ENCODE results near the gene CLNK. TPM values are rescaled to one million over a fixed set of nuclear protein-coding genes. Genes with fewer than 3 reads are reported as not detected.

The CLNK gene
- total RNA-seq, 1 donor from 2014 or later = 0.14 TPM

- no peak for DNase-seq (ENCODE audit: low spot score)
These were observed 17.3 kb upstream of the CLNK start for GRCh38 chr4:10701702-10702460.

GRCh38 chr4:10701161-10701560 lies 16.6 kb upstream of the CLNK start:
- no peak for DNase-seq (ENCODE audit: low spot score)

DNA sequence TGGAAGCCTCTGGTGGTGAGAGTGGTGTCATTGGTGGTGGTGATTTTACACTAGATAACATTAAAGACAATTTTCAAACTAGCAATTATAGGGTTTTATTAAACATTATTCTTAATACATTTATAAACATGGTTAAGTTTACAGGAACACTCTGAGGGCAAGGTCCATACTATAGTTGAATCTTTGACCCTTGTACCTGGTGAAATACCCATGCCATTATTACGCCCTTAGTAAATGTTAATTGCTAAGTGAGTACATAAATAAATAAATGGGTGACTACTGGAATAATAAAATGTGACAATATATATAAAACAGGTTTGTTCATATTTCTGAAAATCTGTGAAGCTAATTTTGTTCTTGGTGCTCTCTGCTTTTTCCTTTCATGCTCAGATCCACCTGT lies 13.6 kb upstream of the CLNK start:
- no peak for DNase-seq (ENCODE audit: low spot score)

- DNase-seq (ENCODE audit: low spot score) = no peak
These were observed 12.5 kb upstream of the CLNK start for GRCh38 chr4:10697086-10697485.

DNA sequence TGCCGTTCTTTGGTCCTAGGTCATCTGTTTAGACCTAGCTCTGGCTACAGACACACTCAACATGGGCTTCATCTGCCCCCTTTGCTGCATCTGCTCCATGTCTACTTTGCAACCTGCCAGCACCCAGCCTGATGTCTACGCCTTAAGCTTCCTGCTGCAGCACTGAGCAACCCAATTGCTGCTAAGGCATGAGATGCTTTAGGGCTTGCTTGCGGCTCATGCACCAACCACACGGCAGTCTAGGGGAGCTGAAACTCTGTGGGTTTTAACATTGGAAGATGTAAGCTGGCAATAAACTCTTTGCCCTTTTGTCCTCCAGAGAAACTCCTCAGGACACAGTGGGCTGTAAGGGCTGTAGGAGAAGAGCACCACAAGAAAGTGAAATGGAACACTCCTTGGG lies 11.7 kb upstream of the CLNK start:
- DNase-seq (ENCODE audit: low spot score) = no peak

- no peak for DNase-seq (ENCODE audit: low spot score)
These were observed 10.3 kb upstream of the CLNK start for GRCh38 chr4:10694828-10695209.

DNA sequence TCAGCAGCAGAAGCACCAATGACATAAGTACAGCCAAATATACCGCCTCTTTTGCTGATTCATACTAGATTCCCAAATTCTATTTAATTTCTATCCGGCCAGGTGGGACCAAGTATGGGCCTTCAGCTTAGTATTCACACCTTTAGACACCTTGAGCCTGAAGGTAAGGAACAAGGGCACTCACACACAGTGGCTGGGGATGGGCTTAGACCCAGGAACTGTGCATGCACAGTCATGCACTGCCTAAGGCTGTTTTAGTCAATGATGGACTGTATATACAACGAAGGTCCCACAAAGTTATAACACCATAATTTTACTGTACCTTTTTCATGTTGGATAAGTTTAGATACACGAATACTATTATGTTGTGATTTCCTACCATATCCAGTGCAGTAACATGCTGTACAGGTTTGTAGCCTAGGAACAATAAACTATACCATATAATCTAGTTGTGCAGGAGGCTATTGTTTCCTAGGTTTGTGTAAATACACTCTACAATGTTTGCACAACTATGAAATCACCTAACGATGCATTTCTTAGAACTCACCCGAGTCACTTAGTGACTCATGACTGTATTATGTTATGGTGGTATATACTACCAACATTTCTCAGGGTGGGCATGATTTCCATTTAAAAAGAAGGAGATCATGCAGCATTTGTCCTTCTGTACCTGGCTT lies 9.7 kb upstream of the CLNK start:
- DNase-seq (ENCODE audit: low spot score) = no peak

DNA sequence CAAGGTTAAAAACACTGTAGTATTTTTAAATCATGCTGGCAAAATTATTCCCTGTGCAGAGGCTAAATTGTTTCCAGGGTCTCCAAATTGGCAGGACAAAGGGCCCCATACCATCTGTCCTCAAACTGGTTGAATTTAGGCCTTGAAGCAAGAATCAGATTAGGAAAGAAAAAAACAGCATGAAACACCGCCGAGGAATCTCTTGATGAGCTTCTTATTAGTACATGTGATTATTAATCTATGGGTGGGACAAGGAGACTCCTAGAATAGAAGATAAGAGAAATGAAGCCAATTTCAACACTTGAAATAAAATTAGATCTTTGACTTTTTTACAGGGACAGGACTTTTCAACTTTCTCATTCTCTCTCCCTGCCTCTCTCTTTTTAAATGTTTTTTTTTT lies 7.1 kb upstream of the CLNK start:
- DNase-seq (ENCODE audit: low spot score) = no peak

- no peak for DNase-seq (ENCODE audit: low spot score)
These were observed 5.8 kb upstream of the CLNK start for GRCh38 chr4:10690185-10690907.

GRCh38 chr4:10688846-10689245 lies 4.3 kb upstream of the CLNK start:
- DNase-seq (ENCODE audit: low spot score) = no peak

DNA sequence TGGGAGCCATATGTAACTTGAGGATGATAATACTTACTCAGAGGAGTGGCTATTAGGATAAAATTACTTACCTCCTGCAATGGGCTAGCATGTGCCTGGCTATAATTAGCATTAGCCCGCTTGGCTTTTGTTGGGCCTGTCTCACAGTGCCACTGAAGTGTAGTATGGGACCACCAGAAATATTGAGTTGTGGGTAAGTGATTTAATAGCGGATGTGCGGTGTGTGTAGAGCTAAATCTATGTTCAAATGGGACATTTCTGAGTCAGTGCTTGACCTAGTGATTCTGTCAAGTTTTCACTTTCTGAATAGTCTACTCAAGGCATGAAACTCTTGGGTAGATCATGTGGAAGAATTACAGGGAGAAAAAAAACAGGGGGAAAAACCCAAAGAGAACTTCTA lies 3.5 kb upstream of the CLNK start:
- no peak for DNase-seq (ENCODE audit: low spot score)

- no peak for DNase-seq (ENCODE audit: low spot score)
These were observed 3.0 kb upstream of the CLNK start for GRCh38 chr4:10687526-10687925.

GRCh38 chr4:10682397-10682796 lies 2.2 kb downstream of the CLNK start:
- DNase-seq (ENCODE audit: low spot score) = no peak

GRCh38 chr4:10677796-10678497 lies 6.6 kb downstream of the CLNK start:
- no peak for DNase-seq (ENCODE audit: low spot score)

DNA sequence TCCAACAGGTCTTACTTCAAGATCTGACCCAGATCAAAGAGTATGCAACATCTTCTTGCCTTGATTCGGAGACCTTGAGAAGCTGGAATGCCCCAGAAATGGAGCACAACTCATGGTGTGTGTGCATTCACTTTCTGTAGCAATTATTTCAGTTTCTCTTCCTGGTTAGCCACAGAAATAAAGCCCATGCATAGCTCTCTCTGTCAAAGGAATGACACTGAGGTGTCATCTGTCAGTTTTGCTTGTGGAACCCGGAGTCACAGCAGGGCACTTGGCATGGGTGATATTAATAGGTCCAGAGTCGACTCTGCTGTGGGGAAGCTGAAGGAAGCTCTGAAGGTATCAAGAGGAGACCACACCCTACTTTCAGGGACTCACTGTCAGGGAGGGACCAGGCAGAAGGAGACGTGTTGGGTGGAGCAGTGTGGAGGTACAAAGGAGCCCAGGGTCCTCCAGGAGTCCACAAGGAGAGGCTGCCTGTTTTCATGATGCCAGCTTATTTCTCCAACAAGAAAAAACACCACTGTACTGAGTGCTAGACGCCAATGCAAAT lies 10.7 kb downstream of the CLNK start:
- DNase-seq (ENCODE audit: low spot score) = no peak

DNA sequence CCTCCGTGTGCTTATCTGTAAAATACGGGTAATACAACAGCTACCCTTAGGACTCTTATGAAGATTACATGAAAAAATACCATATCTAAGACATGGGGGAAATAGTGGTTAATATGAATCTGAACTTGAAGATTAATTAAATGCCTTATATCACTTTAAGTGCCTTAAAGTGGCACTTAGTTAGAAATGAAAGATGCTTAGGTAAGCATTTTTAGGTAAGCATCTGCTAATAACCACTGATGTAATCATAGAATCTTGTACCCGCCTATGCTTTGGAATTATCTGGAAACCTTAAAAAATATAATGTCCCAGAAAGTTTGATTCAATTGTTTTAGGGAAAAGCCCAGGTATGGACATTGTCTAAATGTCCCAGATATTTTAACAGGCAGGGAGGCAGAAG lies 12.2 kb downstream of the CLNK start:
- DNase-seq (ENCODE audit: low spot score) = no peak

GRCh38 chr4:10671799-10672198 lies 12.8 kb downstream of the CLNK start:
- DNase-seq (ENCODE audit: low spot score) = no peak

GRCh38 chr4:10671366-10671765 lies 13.2 kb downstream of the CLNK start:
- no peak for DNase-seq (ENCODE audit: low spot score)

- DNase-seq (ENCODE audit: low spot score) = no peak
These were observed 14.2 kb downstream of the CLNK start for GRCh38 chr4:10670321-10670720.

GRCh38 chr4:10667701-10668326 lies 16.8 kb downstream of the CLNK start:
- DNase-seq (ENCODE audit: low spot score) = no peak

GRCh38 chr4:10666616-10667015 lies 18.0 kb downstream of the CLNK start:
- DNase-seq (ENCODE audit: low spot score) = no peak

- peak; percentile 15 for DNase-seq (ENCODE audit: low spot score)
These were observed 20.2 kb downstream of the CLNK start for GRCh38 chr4:10664408-10664807.

All from mucosa of gallbladder (tissue), 1 donor.